Ovary (tissue), 3 donors: Measurements from ENCODE around the gene GANAB.

ENCODE experiments used
- EP300 ChIP-seq: sonication (generic); formaldehyde crosslinking; IDR thresholded peaks from one replicate; pipeline ENCODE4 v1.6.1; 2017; ENCODE audit warnings: antibody characterized with exemption
- POLR2A ChIP-seq: fragments of 450-650 bp; IDR thresholded peaks from one replicate; pipeline ENCODE4 v1.6.1; 2017; ENCODE audit warnings: antibody characterized with exemption, mild to moderate bottlenecking, moderate library complexity
- TF ChIP-seq, protein P1 (sequence below), 3 donors: fragments of 450-650 bp in 2 of 3; fragments of 200-600 bp in 1 of 3; IDR thresholded peaks; one replicate each; pipeline versions ENCODE4 v1.5.1 to v1.8.0; 2016 to 2022; ENCODE audit warnings: antibody characterized with exemption in 3 of 3, mild to moderate bottlenecking in 1 of 3
- donor health status: DM: no; HTN: no; CAD: no.

DNA sequence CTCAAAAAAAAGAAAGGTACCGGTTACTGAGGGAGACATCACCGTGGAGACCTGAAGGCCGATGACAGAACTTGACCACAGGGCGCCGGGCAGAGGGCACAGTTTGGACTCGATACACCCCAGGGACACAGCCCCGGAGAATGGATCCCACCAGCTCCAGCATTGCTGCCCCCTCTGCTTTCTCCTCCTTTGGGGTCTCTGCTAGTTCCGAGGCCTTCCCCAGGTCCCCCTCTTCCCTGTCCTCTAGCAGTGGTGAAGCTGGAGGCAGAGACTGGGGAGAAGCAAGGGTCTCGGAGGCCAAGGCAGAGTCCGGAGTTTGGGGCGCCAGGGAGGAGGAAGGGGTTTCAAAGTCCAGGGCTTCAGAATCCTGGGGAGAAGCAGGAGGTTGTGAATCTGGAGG lies 67.9 kb downstream of the GANAB start:
- TF ChIP-seq, protein P1, sequence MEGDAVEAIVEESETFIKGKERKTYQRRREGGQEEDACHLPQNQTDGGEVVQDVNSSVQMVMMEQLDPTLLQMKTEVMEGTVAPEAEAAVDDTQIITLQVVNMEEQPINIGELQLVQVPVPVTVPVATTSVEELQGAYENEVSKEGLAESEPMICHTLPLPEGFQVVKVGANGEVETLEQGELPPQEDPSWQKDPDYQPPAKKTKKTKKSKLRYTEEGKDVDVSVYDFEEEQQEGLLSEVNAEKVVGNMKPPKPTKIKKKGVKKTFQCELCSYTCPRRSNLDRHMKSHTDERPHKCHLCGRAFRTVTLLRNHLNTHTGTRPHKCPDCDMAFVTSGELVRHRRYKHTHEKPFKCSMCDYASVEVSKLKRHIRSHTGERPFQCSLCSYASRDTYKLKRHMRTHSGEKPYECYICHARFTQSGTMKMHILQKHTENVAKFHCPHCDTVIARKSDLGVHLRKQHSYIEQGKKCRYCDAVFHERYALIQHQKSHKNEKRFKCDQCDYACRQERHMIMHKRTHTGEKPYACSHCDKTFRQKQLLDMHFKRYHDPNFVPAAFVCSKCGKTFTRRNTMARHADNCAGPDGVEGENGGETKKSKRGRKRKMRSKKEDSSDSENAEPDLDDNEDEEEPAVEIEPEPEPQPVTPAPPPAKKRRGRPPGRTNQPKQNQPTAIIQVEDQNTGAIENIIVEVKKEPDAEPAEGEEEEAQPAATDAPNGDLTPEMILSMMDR (IDR thresholded peaks at IDR 0.05), result no peak
- TF ChIP-seq POLR2A (no peak), EP300 (no peak)
